ENCODE results near the gene JMJD6. TPM values are rescaled to one million over a fixed set of nuclear protein-coding genes. Genes with fewer than 3 reads are reported as not detected.

Gene JMJD6
- total RNA-seq, 1 donor from 2014 or later, result 29.6 TPM

DNA sequence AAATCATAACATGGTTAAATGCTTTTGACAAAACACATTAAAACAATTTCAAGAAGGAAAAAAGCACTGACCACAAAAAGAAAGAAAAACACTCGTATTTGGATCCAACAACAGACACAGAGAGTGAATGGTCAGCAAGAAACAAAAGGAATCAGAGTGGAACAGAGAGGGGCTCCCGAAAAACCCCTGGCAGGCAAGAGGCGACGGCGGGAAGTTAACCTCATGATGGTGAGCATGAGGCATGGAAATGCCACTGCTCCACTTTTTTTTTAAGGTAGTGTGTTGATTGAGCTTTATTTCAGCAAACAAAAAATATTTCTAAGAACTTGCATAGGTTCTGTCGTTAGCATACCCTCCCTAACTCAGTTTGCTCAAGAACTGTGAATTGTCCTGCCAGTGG is 50.8 kb downstream of the JMJD6 start:
- peaks cover 15% of the 10 kb centered on the region for H3K4me1 ChIP-seq
- no peak for ATAC-seq
- TF ChIP-seq, protein P1, sequence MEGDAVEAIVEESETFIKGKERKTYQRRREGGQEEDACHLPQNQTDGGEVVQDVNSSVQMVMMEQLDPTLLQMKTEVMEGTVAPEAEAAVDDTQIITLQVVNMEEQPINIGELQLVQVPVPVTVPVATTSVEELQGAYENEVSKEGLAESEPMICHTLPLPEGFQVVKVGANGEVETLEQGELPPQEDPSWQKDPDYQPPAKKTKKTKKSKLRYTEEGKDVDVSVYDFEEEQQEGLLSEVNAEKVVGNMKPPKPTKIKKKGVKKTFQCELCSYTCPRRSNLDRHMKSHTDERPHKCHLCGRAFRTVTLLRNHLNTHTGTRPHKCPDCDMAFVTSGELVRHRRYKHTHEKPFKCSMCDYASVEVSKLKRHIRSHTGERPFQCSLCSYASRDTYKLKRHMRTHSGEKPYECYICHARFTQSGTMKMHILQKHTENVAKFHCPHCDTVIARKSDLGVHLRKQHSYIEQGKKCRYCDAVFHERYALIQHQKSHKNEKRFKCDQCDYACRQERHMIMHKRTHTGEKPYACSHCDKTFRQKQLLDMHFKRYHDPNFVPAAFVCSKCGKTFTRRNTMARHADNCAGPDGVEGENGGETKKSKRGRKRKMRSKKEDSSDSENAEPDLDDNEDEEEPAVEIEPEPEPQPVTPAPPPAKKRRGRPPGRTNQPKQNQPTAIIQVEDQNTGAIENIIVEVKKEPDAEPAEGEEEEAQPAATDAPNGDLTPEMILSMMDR (IDR thresholded peaks at IDR 0.05), result no peak

GRCh38 chr17:76674600-76674999 is 51.8 kb downstream of the JMJD6 start:
- no peak for ATAC-seq
- no peak overlapping the region for H3K27ac ChIP-seq
- TF ChIP-seq, protein P1 (IDR thresholded peaks at IDR 0.05), result no peak
- H3K4me3 ChIP-seq, result no peak overlapping the region
- no peaks in the 10 kb centered on the region for H3K9me3 ChIP-seq
- no peak for DNase-seq
- H3K36me3 ChIP-seq, result peaks cover 25% of the 10 kb centered on the region
- intact Hi-C loops (cut with DNase I), result no loop called here
- peaks cover 21% of the 10 kb centered on the region for H3K4me1 ChIP-seq
- no peaks in the 10 kb centered on the region for H3K27me3 ChIP-seq (ENCODE audit: low read depth)

More for the DNA sequence above, 50.8 kb downstream of the JMJD6 start:
- no peaks in the 10 kb centered on the region for H3K27me3 ChIP-seq (ENCODE audit: low read depth)
- H3K36me3 ChIP-seq, result peaks cover 29% of the 10 kb centered on the region
- intact Hi-C loops (cut with DNase I), result no loop called here
- no peak overlapping the region for H3K4me3 ChIP-seq
- H3K9me3 ChIP-seq, result no peaks in the 10 kb centered on the region
- H3K27ac ChIP-seq, result no peak overlapping the region
- no peak for DNase-seq

DNA sequence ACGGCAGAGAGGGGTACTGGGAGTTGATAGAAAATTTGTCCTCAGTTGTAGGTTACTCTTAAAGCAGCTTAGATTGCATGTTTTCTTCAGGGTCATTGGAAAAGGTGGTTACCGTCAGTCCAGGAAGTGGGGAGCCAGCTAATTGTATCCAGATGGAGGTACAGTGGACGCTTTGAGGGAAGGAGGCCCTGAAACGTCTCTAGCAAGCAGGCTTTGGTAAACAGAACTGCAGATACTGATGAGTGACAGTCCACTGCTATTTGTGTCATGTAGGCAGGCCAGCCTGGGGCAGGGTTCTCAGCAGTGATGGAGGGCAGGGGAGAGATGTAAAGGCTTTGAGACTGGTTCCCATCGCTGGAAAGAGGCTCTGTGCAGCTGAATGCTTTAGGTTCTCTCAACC is 52.7 kb downstream of the JMJD6 start:
- H3K4me1 ChIP-seq, result peaks cover 23% of the 10 kb centered on the region
- intact Hi-C loops (cut with DNase I), result no loop called here
- H3K4me3 ChIP-seq, result no peak overlapping the region
- TF ChIP-seq, protein P1 (IDR thresholded peaks at IDR 0.05), result no peak
- H3K9me3 ChIP-seq, result no peaks in the 10 kb centered on the region
- peaks cover 20% of the 10 kb centered on the region for H3K36me3 ChIP-seq
- ATAC-seq (no peak), DNase-seq (no peak)
- H3K27ac ChIP-seq, result no peak overlapping the region
- no peaks in the 10 kb centered on the region for H3K27me3 ChIP-seq (ENCODE audit: low read depth)

DNA sequence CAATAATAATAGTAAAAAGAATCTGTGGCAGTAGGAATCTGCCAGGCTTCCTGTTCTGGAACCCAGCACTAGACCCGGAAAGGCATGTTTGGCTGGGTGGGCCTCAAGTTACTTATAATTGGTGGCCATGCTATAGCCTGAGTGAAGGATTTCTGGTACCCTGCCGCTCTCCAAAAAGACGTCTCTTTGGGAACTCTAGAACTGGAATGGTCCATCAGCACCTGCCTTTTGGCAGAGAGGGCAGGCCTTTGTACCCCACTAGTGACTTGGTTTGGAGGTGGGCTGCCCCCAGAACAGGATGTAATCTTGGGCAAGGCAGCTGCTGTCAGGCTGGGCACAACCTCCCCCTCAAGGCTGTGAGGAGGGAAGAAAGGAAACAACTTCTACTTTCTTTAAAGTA is 53.5 kb downstream of the JMJD6 start:
- H3K27ac ChIP-seq, result no peak overlapping the region
- peaks cover 27% of the 10 kb centered on the region for H3K4me1 ChIP-seq
- H3K27me3 ChIP-seq (ENCODE audit: low read depth), result no peaks in the 10 kb centered on the region
- H3K4me3 ChIP-seq, result no peak overlapping the region
- intact Hi-C loops (cut with DNase I), result no loop called here
- H3K36me3 ChIP-seq, result peaks cover 19% of the 10 kb centered on the region
- H3K9me3 ChIP-seq, result no peaks in the 10 kb centered on the region
- TF ChIP-seq, protein P1 (IDR thresholded peaks at IDR 0.05), result no peak
- ATAC-seq, result no peak
- DNase-seq, result no peak

GRCh38 chr17:76672270-76672851 is 54.0 kb downstream of the JMJD6 start:
- DNase-seq (no peak), ATAC-seq (peak in 1 of 2 donors; percentile 18)
- intact Hi-C loops (cut with DNase I), result no loop called here
- peak overlapping the region; percentile 86 for H3K27ac ChIP-seq
- peaks cover 27% of the 10 kb centered on the region for H3K4me1 ChIP-seq
- peak overlapping the region; percentile 71 for H3K4me3 ChIP-seq
- H3K27me3 ChIP-seq (ENCODE audit: low read depth), result no peaks in the 10 kb centered on the region
- peaks cover 14% of the 10 kb centered on the region for H3K36me3 ChIP-seq
- TF ChIP-seq, protein P1 (IDR thresholded peaks at IDR 0.05), result no peak
- H3K9me3 ChIP-seq, result no peaks in the 10 kb centered on the region
